K562 (cell line): ENCODE measurements around the gene VWA1. TPM values are rescaled to one million over a fixed set of nuclear protein-coding genes. Genes with fewer than 3 reads are reported as not detected.

Source experiments
- ADNP ChIP-seq: fragments of 200-800 bp; sonication (Bioruptor generic); IDR thresholded peaks from 2 replicates; pipeline ENCODE4 v1.6.1; 2016; ENCODE audit warnings: missing genetic modification characterization, missing compliant biosample characterization
- ATF1 ChIP-seq, 2 experiments: fragments of 450-650 bp in 1 of 2; IDR thresholded peaks; 2 replicates each; pipeline ENCODE4 v1.6.1; 2016; ENCODE audit warnings: missing compliant biosample characterization in 1 of 2, missing genetic modification characterization in 1 of 2
- CBX8 ChIP-seq: fragments of 200-600 bp; sonication (generic); IDR thresholded peaks from 2 replicates; pipeline ENCODE4 v1.6.1; 2012; ENCODE audit warnings: borderline replicate concordance, mixed run types, low read depth, mild to moderate bottlenecking, moderate library complexity, mixed read lengths, low read length, control low read depth, inconsistent platforms; ENCODE audit not compliant: poor library complexity, severe bottlenecking; ENCODE audit errors: extremely low read depth
- CGGBP1 ChIP-seq: fragments of 250-450 bp; sonication (Bioruptor Pico); IDR thresholded peaks from 2 replicates; pipeline ENCODE4 v1.9.0; 2021; ENCODE audit warnings: mild to moderate bottlenecking
- CXXC5 ChIP-seq: fragments of 250-450 bp; sonication (Bioruptor Pico); IDR thresholded peaks from 2 replicates; pipeline ENCODE4 v1.8.0; 2022; ENCODE audit warnings: inconsistent platforms, mild to moderate bottlenecking, moderate library complexity
- EP400 ChIP-seq: fragments of 450-650 bp; IDR thresholded peaks from 2 replicates; pipeline ENCODE4 v1.6.1; 2017; ENCODE audit warnings: antibody characterized with exemption, mild to moderate bottlenecking, moderate library complexity
- ESRRB ChIP-seq: fragments of 250-450 bp; sonication (Bioruptor Pico); IDR thresholded peaks from 2 replicates; pipeline ENCODE4 v1.5.0; 2020; ENCODE audit warnings: mild to moderate bottlenecking, moderate library complexity, borderline replicate concordance
- ETS1 ChIP-seq: conservative IDR thresholded peaks from 2 replicates; pipeline ENCODE4 v1.6.1; 2011; ENCODE audit warnings: low read depth, mild to moderate bottlenecking, low read length; ENCODE audit not compliant: control insufficient read depth
- FOS ChIP-seq: IDR thresholded peaks from 3 replicates; pipeline ENCODE4 v1.6.1; 2011; ENCODE audit not compliant: insufficient read length; ENCODE audit errors: extremely low read depth
- HES1 ChIP-seq: fragments of 450-650 bp; IDR thresholded peaks from 2 replicates; pipeline ENCODE4 v1.6.1; 2016; ENCODE audit warnings: low read depth, mild to moderate bottlenecking, moderate library complexity
- ILF3 ChIP-seq: fragments of 450-650 bp; IDR thresholded peaks from 2 replicates; pipeline ENCODE4 v1.6.1; 2018; ENCODE audit warnings: antibody characterized with exemption, mild to moderate bottlenecking, moderate library complexity, borderline replicate concordance
- KDM4B ChIP-seq, 2 experiments: fragments of 450-650 bp in 1 of 2; sonication (generic) in 1 of 2; IDR thresholded peaks; 2 replicates each; pipeline ENCODE4 v1.6.1; 2016 to 2017; ENCODE audit warnings: borderline replicate concordance in 2 of 2, antibody characterized with exemption in 1 of 2, low read depth in 1 of 2, mild to moderate bottlenecking in 1 of 2
- LARP7 ChIP-seq: fragments of 450-650 bp; IDR thresholded peaks from 2 replicates; pipeline ENCODE4 v1.6.1; 2016
- MBD2 ChIP-seq: sonication (generic); IDR thresholded peaks from 2 replicates; pipeline ENCODE4 v1.6.1; 2016; ENCODE audit warnings: low read depth, borderline replicate concordance
- MCM7 ChIP-seq, 2 experiments: fragments of 450-650 bp; IDR thresholded peaks; 2 replicates each; pipeline ENCODE4 v1.6.1; 2016 to 2018
- PHF21A ChIP-seq: fragments of 450-650 bp; IDR thresholded peaks from 2 replicates; pipeline ENCODE4 v1.6.1; 2017; ENCODE audit warnings: low read depth, borderline replicate concordance
- POLR3G ChIP-seq: IDR thresholded peaks from 2 replicates; pipeline ENCODE4 v1.6.1; 2011; ENCODE audit not compliant: insufficient read length, insufficient replicate concordance; ENCODE audit errors: extremely low read depth
- TAF15 ChIP-seq: fragments of 200-400 bp; formaldehyde crosslinking; IDR thresholded peaks from 2 replicates; pipeline ENCODE4 v1.6.1; 2017; ENCODE audit warnings: mild to moderate bottlenecking, low read depth, low read length, moderate library complexity
- TSHZ1 ChIP-seq: fragments of 250-450 bp; sonication (Bioruptor Pico); IDR thresholded peaks from 2 replicates; pipeline ENCODE4 v1.4.0; 2020; ENCODE audit warnings: mild to moderate bottlenecking, moderate library complexity
- ZNF174 ChIP-seq: fragments of 250-450 bp; sonication (Bioruptor Pico); IDR thresholded peaks from 2 replicates; pipeline ENCODE4 v1.4.0; 2020; ENCODE audit warnings: mild to moderate bottlenecking
- ZNF217 ChIP-seq: sonication (generic); formaldehyde crosslinking; IDR thresholded peaks from 2 replicates; pipeline ENCODE4 v1.8.0; 2022; ENCODE audit warnings: mild to moderate bottlenecking, missing genetic modification reagents
- ZNF253 ChIP-seq: fragments of 250-450 bp; sonication (Bioruptor Pico); conservative IDR thresholded peaks from 2 replicates; pipeline ENCODE4 v1.6.1; 2021; ENCODE audit warnings: mild to moderate bottlenecking
- ZNF584 ChIP-seq: fragments of 200-800 bp; sonication (Bioruptor generic); IDR thresholded peaks from 2 replicates; pipeline ENCODE4 v1.6.1; 2016; ENCODE audit warnings: low read depth, mild to moderate bottlenecking, missing genetic modification characterization, missing compliant biosample characterization
- polyA plus RNA-seq, 8 experiments: library from polyadenylated mRNA; depleted of rRNA in 4 of 8; stranded (reverse) in 5 of 8; unstranded in 3 of 8; fragments of >200 nt; fragmentation: Nextera tagmentation in 2 of 8; fragmentation: Illumina TruSeq in 1 of 8; extraction: Ambion mirVana in 2 of 8; extraction: Trizol in 1 of 8; gene quantifications; 2 replicates each; pipeline versions ENCODE4 v1.2.1 to v1.2.3, GENCODE V29; 2011 to 2014; ENCODE audit warnings: inconsistent platforms in 1 of 8, missing spikeins in 1 of 8
- total RNA-seq, 7 experiments: library from RNA; depleted of rRNA in 6 of 7; stranded (reverse); fragments of >200 nt in 6 of 7; fragmentation: Illumina TruSeq in 2 of 7; extraction: Trizol in 2 of 7; gene quantifications; 2 replicates each; pipeline versions ENCODE4 v1.2.1 to v1.2.3, GENCODE V29; 2011 to 2021; ENCODE audit warnings: low replicate concordance in 1 of 7

The VWA1 gene
- total and polyA plus RNA-seq, 9 of the 15 experiments (the other 6 are each of a cell fraction or from before 2014, with no cell fraction given), result 0.01 to 6.4 (median 0.85) TPM

GRCh38 chr1:1471389-1472052 is 36.0 kb downstream of the VWA1 start, which contains the start of gene ATAD3B (continued):
- TF ChIP-seq ATF1 (CRISPR knock-in tag; IDR thresholded peaks at IDR 0.05) (peak; percentile 96), ATF1 (tag; IDR thresholded peaks at IDR 0.05) (peak; percentile 99), ESRRB (CRISPR knock-in tag) (no peak), ETS1 (peak; percentile 91; the same call in 1 of the 2 replicates), PHF21A (no peak), POLR3G (no peak), ZNF253 (CRISPR knock-in tag) (no peak), CXXC5 (peak; percentile 92), ZNF584 (CRISPR knock-in tag) (no peak), LARP7 (no peak), ADNP (tag) (no peak), EP400 (peak; percentile 99), CGGBP1 (CRISPR knock-in tag) (0 out of 2 replicates have a peak, but pooled peaks have one; percentile 15), KDM4B (IDR thresholded peaks at IDR 0.05; ENCODE audit: borderline replicate concordance in 2 of 2, low read depth in 1 of 2) (peak in 1 of 2 experiments; percentile 83; a peak in 2 of 4 replicates), MCM7 (IDR thresholded peaks at IDR 0.05) (no peak), ZNF217 (CRISPR knock-in tag) (no peak), MBD2 (peak; percentile 94), HES1 (no peak), TSHZ1 (no peak), ILF3 (no peak), CBX8 (no peak), TAF15 (no peak), FOS (peak; percentile 48), ZNF174 (CRISPR knock-in tag) (no peak)
